HG02610 (cell line): Measurements from ENCODE around the gene VWA7.
A peak's percentile ranks its signal among the peaks of the same experiment; 100 is the strongest.
"Not testable (repeated sequence)": the region's sequence is repeated elsewhere in the genome, so short reads cannot be mapped to it uniquely, and the experiment has no call there.

Experiments used
- ATAC-seq: cut with Tn5 transposase; IDR thresholded peaks from one replicate; pipeline ENCODE4 v1.9.1; 2021; ENCODE audit warnings: mild to moderate bottlenecking, moderate library complexity; ENCODE audit not compliant: unreplicated experiment

VWA7 gene

GRCh38 chr6:31801031-31801927 lies 24.2 kb upstream of the VWA7 start:
- ATAC-seq, result not testable (repeated sequence)

- no peak for ATAC-seq
Measured at GRCh38 chr6:31799781-31800180, 22.7 kb upstream of the VWA7 start.

GRCh38 chr6:31797588-31797987 lies 20.5 kb upstream of the VWA7 start:
- ATAC-seq, result no peak

GRCh38 chr6:31796993-31797385 lies 19.9 kb upstream of the VWA7 start:
- no peak for ATAC-seq

- ATAC-seq, result peak; percentile 76
Measured at GRCh38 chr6:31795616-31796298, 18.6 kb upstream of the VWA7 start, which contains the start of gene VARS1. TSS of gene VARS1 (minus strand) at chr6:31795752. CDS start at chr6:31795217, 535 bp downstream.

- peak; percentile 6 for ATAC-seq
Measured at GRCh38 chr6:31794866-31795615, 17.9 kb upstream of the VWA7 start.

- no peak for ATAC-seq
Measured at GRCh38 chr6:31794294-31794865, 17.3 kb upstream of the VWA7 start.

- not testable (repeated sequence) for ATAC-seq
Measured at GRCh38 chr6:31793927-31794245, 16.8 kb upstream of the VWA7 start.

GRCh38 chr6:31792761-31793171 lies 15.6 kb upstream of the VWA7 start:
- no peak for ATAC-seq

- no peak for ATAC-seq
Measured at GRCh38 chr6:31792090-31792374, 14.9 kb upstream of the VWA7 start.

GRCh38 chr6:31791324-31792089 lies 14.4 kb upstream of the VWA7 start:
- ATAC-seq, result no peak

GRCh38 chr6:31785475-31785874 lies 8.3 kb upstream of the VWA7 start:
- ATAC-seq, result no peak

- ATAC-seq, result no peak
Measured at GRCh38 chr6:31784098-31784925, 7.2 kb upstream of the VWA7 start.

GRCh38 chr6:31782126-31782855 lies 5.2 kb upstream of the VWA7 start:
- no peak for ATAC-seq

GRCh38 chr6:31781244-31782125 lies 4.4 kb upstream of the VWA7 start:
- ATAC-seq, result no peak

GRCh38 chr6:31780507-31781243 lies 3.5 kb upstream of the VWA7 start:
- ATAC-seq, result no peak

GRCh38 chr6:31779908-31780307 lies 2.8 kb upstream of the VWA7 start:
- ATAC-seq, result no peak
